Activated naive CD4-positive, alpha-beta T cell treated with anti-CD3 and anti-CD28 coated beads, Interleukin-2, amount 50 U/mL, for 24 hours (primary cell): ENCODE measurements around the gene ENTHD1.

ENCODE experiments used
- H3K27ac Mint-ChIP-seq: one replicate; pipeline ENCODE4 v1.8.0; 2021; ENCODE audit warnings: mild to moderate bottlenecking, mixed read lengths
- H3K27me3 Mint-ChIP-seq: one replicate; pipeline ENCODE4 v1.8.0; 2021; ENCODE audit warnings: mixed read lengths
- H3K36me3 Mint-ChIP-seq: one replicate; pipeline ENCODE4 v1.8.0; 2021; ENCODE audit warnings: mixed read lengths
- H3K4me1 Mint-ChIP-seq: one replicate; pipeline ENCODE4 v1.8.0; 2021; ENCODE audit warnings: mixed read lengths
- H3K4me3 Mint-ChIP-seq: one replicate; pipeline ENCODE4 v1.8.0; 2021; ENCODE audit warnings: mild to moderate bottlenecking, mixed read lengths
- H3K9me3 Mint-ChIP-seq: one replicate; pipeline ENCODE4 v1.8.0; 2021; ENCODE audit warnings: mixed read lengths

The ENTHD1 gene

GRCh38 chr22:39809772-39810557, 83.6 kb downstream of the ENTHD1 start:
- H3K4me3 Mint-ChIP-seq: no peak overlapping the region
- H3K9me3 Mint-ChIP-seq: no peaks in the 10 kb centered on the region
- no peaks in the 10 kb centered on the region for H3K36me3 Mint-ChIP-seq
- no peaks in the 10 kb centered on the region for H3K27me3 Mint-ChIP-seq
- peaks cover 37% of the 10 kb centered on the region for H3K4me1 Mint-ChIP-seq
- H3K27ac Mint-ChIP-seq: no peak overlapping the region

- Mint-ChIP-seq H3K27ac (no peak overlapping the region), H3K36me3 (peaks cover 2% of the 10 kb centered on the region), H3K4me1 (peaks cover 38% of the 10 kb centered on the region), H3K4me3 (no peak overlapping the region), H3K27me3 (no peaks in the 10 kb centered on the region), H3K9me3 (no peaks in the 10 kb centered on the region)
Measured at GRCh38 chr22:39808081-39808480, 85.5 kb downstream of the ENTHD1 start.

- Mint-ChIP-seq H3K27ac (no peak overlapping the region), H3K4me3 (no peak overlapping the region), H3K9me3 (no peaks in the 10 kb centered on the region), H3K27me3 (no peaks in the 10 kb centered on the region), H3K4me1 (peaks cover 38% of the 10 kb centered on the region), H3K36me3 (peaks cover 3% of the 10 kb centered on the region)
Measured at GRCh38 chr22:39806109-39806508, 87.5 kb downstream of the ENTHD1 start.

GRCh38 chr22:39805117-39805516, 88.4 kb downstream of the ENTHD1 start:
- no peak overlapping the region for H3K27ac Mint-ChIP-seq
- no peaks in the 10 kb centered on the region for H3K27me3 Mint-ChIP-seq
- no peak overlapping the region for H3K4me3 Mint-ChIP-seq
- H3K4me1 Mint-ChIP-seq: peaks cover 38% of the 10 kb centered on the region
- peaks cover 5% of the 10 kb centered on the region for H3K36me3 Mint-ChIP-seq
- H3K9me3 Mint-ChIP-seq: no peaks in the 10 kb centered on the region

GRCh38 chr22:39802682-39803081, 90.9 kb downstream of the ENTHD1 start:
- Mint-ChIP-seq H3K27ac (no peak overlapping the region), H3K36me3 (peaks cover 8% of the 10 kb centered on the region), H3K4me3 (no peak overlapping the region), H3K27me3 (no peaks in the 10 kb centered on the region), H3K9me3 (peaks cover under 1% of the 10 kb centered on the region), H3K4me1 (peaks cover 26% of the 10 kb centered on the region)

GRCh38 chr22:39800790-39801520, 92.6 kb downstream of the ENTHD1 start:
- peaks cover 16% of the 10 kb centered on the region for H3K9me3 Mint-ChIP-seq
- peaks cover 11% of the 10 kb centered on the region for H3K4me1 Mint-ChIP-seq
- no peak overlapping the region for H3K27ac Mint-ChIP-seq
- H3K27me3 Mint-ChIP-seq: no peaks in the 10 kb centered on the region
- no peak overlapping the region for H3K4me3 Mint-ChIP-seq
- peaks cover 13% of the 10 kb centered on the region for H3K36me3 Mint-ChIP-seq

GRCh38 chr22:39797528-39798147, 95.9 kb downstream of the ENTHD1 start:
- Mint-ChIP-seq H3K36me3 (peaks cover 15% of the 10 kb centered on the region), H3K4me1 (no peaks in the 10 kb centered on the region), H3K9me3 (peaks cover 20% of the 10 kb centered on the region)

GRCh38 chr22:39789788-39790187, 103.8 kb downstream of the ENTHD1 start:
- Mint-ChIP-seq H3K4me3 (no peak overlapping the region), H3K9me3 (no peaks in the 10 kb centered on the region), H3K4me1 (peaks cover 13% of the 10 kb centered on the region), H3K36me3 (peaks cover 2% of the 10 kb centered on the region), H3K27me3 (no peaks in the 10 kb centered on the region), H3K27ac (no peak overlapping the region)

More at GRCh38 chr22:39797528-39798147, 95.9 kb downstream of the ENTHD1 start:
- Mint-ChIP-seq H3K27me3 (no peaks in the 10 kb centered on the region), H3K27ac (no peak overlapping the region), H3K4me3 (no peak overlapping the region)

- Mint-ChIP-seq H3K36me3 (no peaks in the 10 kb centered on the region), H3K4me3 (no peak overlapping the region), H3K4me1 (peaks cover 9% of the 10 kb centered on the region), H3K9me3 (peaks cover 3% of the 10 kb centered on the region), H3K27me3 (no peaks in the 10 kb centered on the region), H3K27ac (no peak overlapping the region)
Measured at GRCh38 chr22:39785232-39785631, 108.3 kb downstream of the ENTHD1 start.

GRCh38 chr22:39777716-39778454, 115.7 kb downstream of the ENTHD1 start:
- H3K9me3 Mint-ChIP-seq: peaks cover 3% of the 10 kb centered on the region
- no peaks in the 10 kb centered on the region for H3K36me3 Mint-ChIP-seq
- H3K27me3 Mint-ChIP-seq: no peaks in the 10 kb centered on the region
- H3K4me1 Mint-ChIP-seq: peaks cover 52% of the 10 kb centered on the region
- no peak overlapping the region for H3K27ac Mint-ChIP-seq
- H3K4me3 Mint-ChIP-seq: no peak overlapping the region

GRCh38 chr22:39776295-39777009, 117.1 kb downstream of the ENTHD1 start:
- Mint-ChIP-seq H3K9me3 (peaks cover 3% of the 10 kb centered on the region), H3K27me3 (no peaks in the 10 kb centered on the region), H3K4me3 (no peak overlapping the region), H3K27ac (peak overlapping the region; percentile 13), H3K36me3 (peaks cover 1% of the 10 kb centered on the region), H3K4me1 (peaks cover 58% of the 10 kb centered on the region)

GRCh38 chr22:39773976-39774539, 119.5 kb downstream of the ENTHD1 start:
- peak overlapping the region; percentile 82 for H3K27ac Mint-ChIP-seq
- H3K36me3 Mint-ChIP-seq: peaks cover 1% of the 10 kb centered on the region
- H3K9me3 Mint-ChIP-seq: peaks cover 4% of the 10 kb centered on the region
- peak overlapping the region; percentile 42 for H3K4me3 Mint-ChIP-seq
- H3K4me1 Mint-ChIP-seq: peaks cover 58% of the 10 kb centered on the region
- no peaks in the 10 kb centered on the region for H3K27me3 Mint-ChIP-seq

- peaks cover 1% of the 10 kb centered on the region for H3K36me3 Mint-ChIP-seq
- H3K4me1 Mint-ChIP-seq: peaks cover 58% of the 10 kb centered on the region
- H3K27ac Mint-ChIP-seq: peak overlapping the region; percentile 82
- H3K27me3 Mint-ChIP-seq: no peaks in the 10 kb centered on the region
- peak overlapping the region; percentile 3 for H3K4me3 Mint-ChIP-seq
- H3K9me3 Mint-ChIP-seq: peaks cover 4% of the 10 kb centered on the region
Measured at GRCh38 chr22:39773503-39773902, 120.1 kb downstream of the ENTHD1 start.

GRCh38 chr22:39771486-39771885, 122.1 kb downstream of the ENTHD1 start:
- no peak overlapping the region for H3K4me3 Mint-ChIP-seq

More at GRCh38 chr22:39771486-39771885, 122.1 kb downstream of the ENTHD1 start:
- Mint-ChIP-seq H3K9me3 (peaks cover 4% of the 10 kb centered on the region), H3K27ac (no peak overlapping the region), H3K4me1 (peaks cover 41% of the 10 kb centered on the region), H3K27me3 (no peaks in the 10 kb centered on the region), H3K36me3 (peaks cover 1% of the 10 kb centered on the region)
